GM12878 (cell line): ENCODE measurements around the gene TRAF3IP1. TPM values are rescaled to one million over a fixed set of nuclear protein-coding genes. Genes with fewer than 3 reads are reported as not detected.

ENCODE experiments used
- ATAC-seq: fragments of 200-7000 bp; cut with Tn5 transposase; 3 replicates; pipeline ENCODE4 v1.9.1; 2020; ENCODE audit warnings: mild to moderate bottlenecking, moderate library complexity
- BruUV-seq: library from RNA; stranded (reverse); fragments of 400-500 nt; replicated peaks from 2 replicates; lab custom pipeline; 2021; lab: Mats Ljungman, UMichigan
- CTCF ChIA-PET: fragments of 300-600 bp; sonication (Branson Sonifier 250); formaldehyde crosslinking; extraction: SDS; loops from one replicate; lab custom pipeline; 2021; ENCODE audit warnings: inconsistent platforms; lab: Yijun Ruan, JAX
- POLR2A ChIA-PET: fragments of 350-600 bp; formaldehyde crosslinking; extraction: SDS; loops from one replicate; lab custom pipeline; 2021; ENCODE audit warnings: inconsistent platforms; lab: Charles Lee
- RAD21 ChIA-PET: fragments of 300-600 bp; sonication (Branson Sonifier 250); formaldehyde crosslinking; loops from one replicate; lab custom pipeline; 2023; ENCODE audit warnings: antibody characterized with exemption; ENCODE audit not compliant: unreplicated experiment; lab: Charles Lee
- SMC1A ChIA-PET: fragments of 300-600 bp; sonication (Branson Sonifier 250); formaldehyde crosslinking; loops from one replicate; lab custom pipeline; 2023; ENCODE audit not compliant: unreplicated experiment, uncharacterized antibody; lab: Charles Lee
- DNase-seq: peaks from one replicate; pipeline ENCODE4 v3.0.0-alpha.2; 2011; ENCODE audit warnings: low read depth, low spot score
- FAIRE-seq: peaks from 3 replicates; lab custom pipeline; 2011; peaks lifted over from hg19 to GRCh38; lab: Jason Lieb, UNC
- H2AFZ ChIP-seq: 2 replicates; pipeline ENCODE4 v1.6.0; 2011; ENCODE audit warnings: low read depth, low read length, control low read depth; ENCODE audit not compliant: control insufficient read depth
- H3K27ac ChIP-seq: 2 replicates; pipeline ENCODE4 v1.5.1; 2011; ENCODE audit warnings: control low read depth; ENCODE audit not compliant: control insufficient read depth, insufficient read depth
- H3K27me3 ChIP-seq, 2 experiments: replicated peaks in 1 of 2; 2 replicates each; pipeline versions ENCODE4 v1.6.0 to v1.6.1; 2011; ENCODE audit warnings: low read length in 1 of 2; ENCODE audit not compliant: control insufficient read depth in 2 of 2, insufficient read depth in 2 of 2
- H3K36me3 ChIP-seq, 2 experiments: 2 replicates each; pipeline ENCODE4 v1.5.1; 2011; ENCODE audit warnings: low read length in 1 of 2; ENCODE audit not compliant: control insufficient read depth in 2 of 2, insufficient read depth in 2 of 2
- H3K4me1 ChIP-seq: 2 replicates; pipeline ENCODE4 v1.6.1; 2011; ENCODE audit warnings: mild to moderate bottlenecking, low read length, moderate library complexity, mixed read lengths; ENCODE audit not compliant: control insufficient read depth, insufficient read depth
- H3K4me2 ChIP-seq: 2 replicates; pipeline ENCODE4 v1.6.0; 2011; ENCODE audit warnings: control low read depth; ENCODE audit not compliant: control insufficient read depth, insufficient read depth
- H3K4me3 ChIP-seq: fragments of 200-600 bp; sonication (generic); 2 replicates; pipeline ENCODE4 v1.5.1; 2016
- H3K79me2 ChIP-seq: 2 replicates; pipeline ENCODE4 v1.6.0; 2011; ENCODE audit warnings: low read length; ENCODE audit not compliant: control insufficient read depth, insufficient read depth
- H3K9ac ChIP-seq: 2 replicates; pipeline ENCODE4 v1.8.0; 2011; ENCODE audit warnings: low read length, control low read depth, mixed read lengths; ENCODE audit not compliant: control insufficient read depth, insufficient read depth
- H3K9me3 ChIP-seq: replicated peaks from 3 replicates; pipeline ENCODE4 v1.5.1; 2011; ENCODE audit warnings: mild to moderate bottlenecking, low read length; ENCODE audit not compliant: control insufficient read depth, insufficient read depth
- H4K20me1 ChIP-seq: 2 replicates; pipeline ENCODE4 v1.6.0; 2011; ENCODE audit not compliant: control insufficient read depth, insufficient read depth
- ASH2L ChIP-seq: fragments of 300-600, 200-600 bp; sonication (generic); IDR thresholded peaks from 2 replicates; pipeline ENCODE4 v1.6.1; 2017; ENCODE audit warnings: low read depth, mild to moderate bottlenecking, borderline replicate concordance
- ATF2 ChIP-seq: IDR thresholded peaks from 2 replicates; pipeline ENCODE4 v1.6.1; 2012; ENCODE audit warnings: low read length, inconsistent platforms
- CBFB ChIP-seq: IDR thresholded peaks from 2 replicates; pipeline ENCODE4 v1.6.1; 2016; ENCODE audit warnings: antibody characterized with exemption, low read depth
- CHD1 ChIP-seq: IDR thresholded peaks from 2 replicates; pipeline ENCODE4 v1.6.1; 2012; ENCODE audit warnings: low read depth, low read length, improper control_type of control experiment
- CHD2 ChIP-seq: IDR thresholded peaks from 2 replicates; pipeline ENCODE4 v1.6.1; 2011; ENCODE audit warnings: low read depth, low read length, improper control_type of control experiment, borderline replicate concordance
- CHD4 ChIP-seq: fragments of 200-600 bp; sonication (generic); IDR thresholded peaks from 2 replicates; pipeline ENCODE4 v1.6.1; 2016; ENCODE audit warnings: mild to moderate bottlenecking
- GATAD2B ChIP-seq: fragments of 450-650 bp; conservative IDR thresholded peaks from 2 replicates; pipeline ENCODE4 v1.6.1; 2017; ENCODE audit warnings: low read depth, mild to moderate bottlenecking, moderate library complexity
- IKZF1 ChIP-seq: fragments of 450-650 bp; conservative IDR thresholded peaks from 2 replicates; pipeline ENCODE4 v1.6.1; 2017; ENCODE audit warnings: antibody characterized with exemption, mild to moderate bottlenecking
- JUND ChIP-seq: IDR thresholded peaks from 2 replicates; pipeline ENCODE4 v1.6.1; 2012; ENCODE audit warnings: low read depth, mild to moderate bottlenecking, low read length, improper control_type of control experiment, moderate library complexity
- KAT2A ChIP-seq: conservative IDR thresholded peaks from 2 replicates; pipeline ENCODE4 v1.6.1; 2011; ENCODE audit warnings: low read depth, low read length; ENCODE audit not compliant: control insufficient read depth
- PML ChIP-seq: IDR thresholded peaks from 2 replicates; pipeline ENCODE4 v1.6.1; 2012; ENCODE audit warnings: low read length, inconsistent platforms
- SIX5 ChIP-seq: IDR thresholded peaks from 2 replicates; pipeline ENCODE4 v1.6.1; 2011; ENCODE audit warnings: mild to moderate bottlenecking, low read depth, low read length, moderate library complexity; ENCODE audit not compliant: severe bottlenecking
- STAT1 ChIP-seq: fragments of 450-650 bp; conservative IDR thresholded peaks from 2 replicates; pipeline ENCODE4 v1.6.1; 2014; ENCODE audit warnings: antibody characterized with exemption, mild to moderate bottlenecking
- TCF12 ChIP-seq: IDR thresholded peaks from 2 replicates; pipeline ENCODE4 v1.6.1; 2011; ENCODE audit warnings: low read depth, mild to moderate bottlenecking, low read length
- ZNF274 ChIP-seq: IDR thresholded peaks from one replicate; pipeline ENCODE4 v1.8.0; 2011; ENCODE audit not compliant: insufficient read length, insufficient read depth
- ZNF384 ChIP-seq: IDR thresholded peaks from 2 replicates; pipeline ENCODE4 v1.6.1; 2012; ENCODE audit warnings: low read depth, mild to moderate bottlenecking, low read length, improper control_type of control experiment, borderline replicate concordance
- WGBS: methylation state at CpG from one replicate; pipeline ENCODE4 v1.1.6; 2016; ENCODE audit warnings: low lambda C conversion rate; ENCODE audit not compliant: insufficient replicate concordance, insufficient coverage; ENCODE audit errors: missing lambda C conversion rate; 5-methylcytosine and 5-hydroxymethylcytosine counted together
- in situ Hi-C: fragments of 300-500 bp; cut with MboI; formaldehyde crosslinking; loops from 9 replicates; pipeline ENCODE4 v1.14.3; 2018; ENCODE audit warnings: mixed read lengths
- intact Hi-C: fragments of 100-400 bp; cut with micrococcal nuclease; formaldehyde crosslinking; loops from one replicate; pipeline ENCODE4 v1.14.2; 2022; ENCODE audit not compliant: unreplicated experiment
- polyA plus RNA-seq, 11 experiments: library from polyadenylated mRNA; depleted of rRNA in 4 of 11; unstranded in 6 of 11; stranded (reverse) in 5 of 11; fragments of >200 nt; fragmentation: Nextera tagmentation in 4 of 11; fragmentation: Illumina TruSeq in 1 of 11; extraction: Ambion mirVana in 4 of 11; extraction: Trizol in 1 of 11; gene quantifications; 1 replicate in 1 of 11; 2 replicates in 10 of 11; pipeline versions ENCODE4 v1.2.1 to v1.2.3, GENCODE V29; 2011 to 2016; ENCODE audit warnings: inconsistent platforms in 2 of 11, missing spikeins in 2 of 11, low read depth in 1 of 11
- total RNA-seq, 4 experiments: library from RNA; depleted of rRNA in 3 of 4; stranded (reverse); fragments of >200 nt in 3 of 4; fragmentation: Illumina TruSeq in 1 of 4; extraction: Trizol in 1 of 4; gene quantifications; 2 replicates each; pipeline versions ENCODE4 v1.2.1 to v1.2.3, GENCODE V29; 2013 to 2021
- TF ChIP-seq, protein P1 (sequence below): fragments of 450-650 bp; IDR thresholded peaks from 2 replicates; pipeline ENCODE4 v1.6.1; 2017; ENCODE audit warnings: borderline replicate concordance

TRAF3IP1 gene
- total and polyA plus RNA-seq, 10 of the 15 experiments (the other 5 are each of a cell fraction or from before 2014, with no cell fraction given), result 1.6 to 7.5 (median 3.6) TPM

- no peak for DNase-seq
- Histone ChIP-seq H3K27ac (no peak overlapping the region), H3K4me2 (no peak overlapping the region), H4K20me1 (no peaks in the 10 kb centered on the region), H3K79me2 (no peaks in the 10 kb centered on the region), H3K4me1 (peaks cover 4% of the 10 kb centered on the region; the same call in 1 of the 2 replicates), H3K36me3 (no peaks in the 10 kb centered on the region; a peak in 1 of 4 replicates), H3K9me3 (no peaks in the 10 kb centered on the region), H3K27me3 (no peaks in the 10 kb centered on the region), H3K4me3 (no peak overlapping the region), H2AFZ (no peak overlapping the region), H3K9ac (no peak overlapping the region)
- ChIA-PET RAD21 (no interaction called here), SMC1A (no interaction called here), CTCF (interaction anchor here (0.7 to 0.8 kb wide), 2 partner anchors 9 to 84 kb away, joined by 3 read pairs; no protein-coding TSS in a partner anchor), POLR2A (no interaction called here)
- ATAC-seq, result no peak
- WGBS, result 94% methylated on average over 9 of the region's 9 CpGs
- intact Hi-C loops, result no loop called here
- in situ Hi-C loops, result no loop called here
- TF ChIP-seq ATF2 (no peak), SIX5 (no peak), ZNF384 (no peak), KAT2A (no peak), ZNF274 (no peak), IKZF1 (no peak), CHD1 (no peak), CBFB (no peak), GATAD2B (no peak), PML (no peak), CHD4 (no peak), JUND (no peak), STAT1 (no peak), CHD2 (no peak), TCF12 (no peak), ASH2L (no peak)
- TF ChIP-seq, protein P1, sequence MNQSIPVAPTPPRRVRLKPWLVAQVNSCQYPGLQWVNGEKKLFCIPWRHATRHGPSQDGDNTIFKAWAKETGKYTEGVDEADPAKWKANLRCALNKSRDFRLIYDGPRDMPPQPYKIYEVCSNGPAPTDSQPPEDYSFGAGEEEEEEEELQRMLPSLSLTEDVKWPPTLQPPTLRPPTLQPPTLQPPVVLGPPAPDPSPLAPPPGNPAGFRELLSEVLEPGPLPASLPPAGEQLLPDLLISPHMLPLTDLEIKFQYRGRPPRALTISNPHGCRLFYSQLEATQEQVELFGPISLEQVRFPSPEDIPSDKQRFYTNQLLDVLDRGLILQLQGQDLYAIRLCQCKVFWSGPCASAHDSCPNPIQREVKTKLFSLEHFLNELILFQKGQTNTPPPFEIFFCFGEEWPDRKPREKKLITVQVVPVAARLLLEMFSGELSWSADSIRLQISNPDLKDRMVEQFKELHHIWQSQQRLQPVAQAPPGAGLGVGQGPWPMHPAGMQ, result no peak
- BruUV-seq, result no TSS peak
- no peak for FAIRE-seq
Observed at GRCh38 chr2:238361877-238362276, 41.6 kb downstream of the TRAF3IP1 start.
